IMR-90 (cell line): Measurements from ENCODE around the gene SLC25A28.

Experiments
- FOS ChIP-seq: fragments of 150-350 bp; IDR thresholded peaks from 2 replicates; pipeline ENCODE4 v1.6.1; 2016; ENCODE audit warnings: low read depth, low read length
- MXI1 ChIP-seq: IDR thresholded peaks from 2 replicates; pipeline ENCODE4 v1.6.1; 2012; ENCODE audit warnings: low read depth, mild to moderate bottlenecking, low read length, moderate library complexity, borderline replicate concordance
- NFE2L2 ChIP-seq: fragments of 150-350 bp; IDR thresholded peaks from 2 replicates; pipeline ENCODE4 v1.6.1; 2016; ENCODE audit warnings: low read depth, mild to moderate bottlenecking, low read length
- POLR2A ChIP-seq: IDR thresholded peaks from 2 replicates; pipeline ENCODE4 v1.6.1; 2012; ENCODE audit warnings: mild to moderate bottlenecking, low read depth, low read length
- SMC3 ChIP-seq: fragments of 150-350 bp; IDR thresholded peaks from 2 replicates; pipeline ENCODE4 v1.6.1; 2016; ENCODE audit warnings: low read depth, mild to moderate bottlenecking, antibody characterized with exemption, low read length, moderate library complexity
- TF ChIP-seq, protein P1 (sequence below): conservative IDR thresholded peaks from 2 replicates; pipeline ENCODE4 v1.5.1; 2012; ENCODE audit warnings: mild to moderate bottlenecking, low read depth, low read length, improper control_type of control experiment
- TF ChIP-seq, protein P2 (sequence below): fragments of 150-350 bp; IDR thresholded peaks from 2 replicates; pipeline ENCODE4 v1.6.1; 2016; ENCODE audit warnings: low read depth, mild to moderate bottlenecking, low read length, moderate library complexity, borderline replicate concordance

DNA sequence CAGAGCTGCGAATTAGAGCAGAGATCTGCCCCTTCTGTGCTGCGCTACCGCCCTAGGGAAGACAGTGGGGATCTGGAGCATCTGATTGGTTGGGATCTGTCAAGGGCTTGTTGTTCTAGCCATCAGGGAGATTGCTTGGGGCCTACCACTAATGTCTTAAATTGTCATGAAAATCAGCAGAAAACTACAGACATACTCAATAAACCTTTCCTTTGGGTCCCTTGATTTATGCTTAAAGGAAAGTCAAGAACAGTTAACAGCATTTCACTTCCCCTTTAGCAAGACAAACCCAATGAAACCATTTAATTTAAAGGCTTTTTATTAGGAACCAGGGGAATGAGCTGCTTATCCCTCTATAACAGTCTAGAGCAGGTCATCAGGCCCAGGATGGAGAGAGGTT, 10.0 kb downstream of the SLC25A28 start:
- TF ChIP-seq POLR2A (no peak), MXI1 (no peak), FOS (no peak), SMC3 (no peak), NFE2L2 (no peak)
- TF ChIP-seq, protein P1, sequence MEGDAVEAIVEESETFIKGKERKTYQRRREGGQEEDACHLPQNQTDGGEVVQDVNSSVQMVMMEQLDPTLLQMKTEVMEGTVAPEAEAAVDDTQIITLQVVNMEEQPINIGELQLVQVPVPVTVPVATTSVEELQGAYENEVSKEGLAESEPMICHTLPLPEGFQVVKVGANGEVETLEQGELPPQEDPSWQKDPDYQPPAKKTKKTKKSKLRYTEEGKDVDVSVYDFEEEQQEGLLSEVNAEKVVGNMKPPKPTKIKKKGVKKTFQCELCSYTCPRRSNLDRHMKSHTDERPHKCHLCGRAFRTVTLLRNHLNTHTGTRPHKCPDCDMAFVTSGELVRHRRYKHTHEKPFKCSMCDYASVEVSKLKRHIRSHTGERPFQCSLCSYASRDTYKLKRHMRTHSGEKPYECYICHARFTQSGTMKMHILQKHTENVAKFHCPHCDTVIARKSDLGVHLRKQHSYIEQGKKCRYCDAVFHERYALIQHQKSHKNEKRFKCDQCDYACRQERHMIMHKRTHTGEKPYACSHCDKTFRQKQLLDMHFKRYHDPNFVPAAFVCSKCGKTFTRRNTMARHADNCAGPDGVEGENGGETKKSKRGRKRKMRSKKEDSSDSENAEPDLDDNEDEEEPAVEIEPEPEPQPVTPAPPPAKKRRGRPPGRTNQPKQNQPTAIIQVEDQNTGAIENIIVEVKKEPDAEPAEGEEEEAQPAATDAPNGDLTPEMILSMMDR = no peak
- TF ChIP-seq, protein P2, sequence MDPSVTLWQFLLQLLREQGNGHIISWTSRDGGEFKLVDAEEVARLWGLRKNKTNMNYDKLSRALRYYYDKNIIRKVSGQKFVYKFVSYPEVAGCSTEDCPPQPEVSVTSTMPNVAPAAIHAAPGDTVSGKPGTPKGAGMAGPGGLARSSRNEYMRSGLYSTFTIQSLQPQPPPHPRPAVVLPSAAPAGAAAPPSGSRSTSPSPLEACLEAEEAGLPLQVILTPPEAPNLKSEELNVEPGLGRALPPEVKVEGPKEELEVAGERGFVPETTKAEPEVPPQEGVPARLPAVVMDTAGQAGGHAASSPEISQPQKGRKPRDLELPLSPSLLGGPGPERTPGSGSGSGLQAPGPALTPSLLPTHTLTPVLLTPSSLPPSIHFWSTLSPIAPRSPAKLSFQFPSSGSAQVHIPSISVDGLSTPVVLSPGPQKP = no peak
